ENCODE data around the gene RNU7-1.

GRCh38 chr12:6950401-6950801, 6.8 kb downstream of the RNU7-1 start:
- TF ChIP-seq CTCF (IDR thresholded peaks at IDR 0.05) (no peak), POLR2AphosphoS5 (IDR thresholded peaks at IDR 0.05) (no peak), EP300 (IDR thresholded peaks at IDR 0.05) (no peak), POLR2A (IDR thresholded peaks at IDR 0.05) (no peak)

Data from upper lobe of left lung (tissue), 4 donors.